Measurements from ENCODE around the gene GALM.
"Not testable (repeated sequence)": the region's sequence is repeated elsewhere in the genome, so short reads cannot be mapped to it uniquely, and the experiment has no call there.

Gene GALM

GRCh38 chr2:38706846-38707345, 41.0 kb downstream of the GALM start:
- Histone ChIP-seq H3K4me1 (ENCODE audit: control insufficient read depth, insufficient read depth, low read length) (0 out of 2 replicates have a peak, but pooled peaks cover 2% of the 10 kb centered on the region), H3K27ac (ENCODE audit: extremely low read depth, low read depth, low read length) (no peak overlapping the region), H3K36me3 (ENCODE audit: control insufficient read depth in 2 of 2, insufficient read depth in 1 of 2, low read length in 2 of 2) (peaks cover 3 to 5% of the 10 kb centered on the region in 2 experiments; a peak in 2 of 3 replicates), H3K4me3 (ENCODE audit: low read depth, low read length) (no peak overlapping the region), H3K9me3 (ENCODE audit: control insufficient read depth, insufficient read depth, low read depth, low read length) (no peaks in the 10 kb centered on the region)
- ChIA-PET POLR2A (interaction anchor here (0.6 kb wide), 1 partner anchor 114 kb away, joined by 6 read pairs; no protein-coding TSS in a partner anchor), CTCF (interaction anchor here (0.6 kb wide), 1 partner anchor 11 kb away, joined by 3 read pairs; no protein-coding TSS in a partner anchor)
- TF ChIP-seq ZNF423 (tag by site-specific recombination; IDR thresholded peaks at IDR 0.05): no peak
- no peak for TF ChIP-seq ZNF169 (tag by site-specific recombination; IDR thresholded peaks at IDR 0.05)

GRCh38 chr2:38708491-38708890, 42.6 kb downstream of the GALM start:
- POLR2A ChIA-PET: interaction anchor here (0.6 kb wide), 1 partner anchor 61 kb away, joined by 3 read pairs; no protein-coding TSS in a partner anchor
- H3K4me1 ChIP-seq (ENCODE audit: control insufficient read depth, insufficient read depth, low read length); H3K27ac ChIP-seq (ENCODE audit: extremely low read depth, low read depth, low read length); H3K4me3 ChIP-seq (ENCODE audit: low read depth, low read length); CTCF ChIA-PET; H3K36me3 ChIP-seq (ENCODE audit: control insufficient read depth in 2 of 2, insufficient read depth in 1 of 2, low read length in 2 of 2); H3K9me3 ChIP-seq (ENCODE audit: control insufficient read depth, insufficient read depth, low read depth, low read length): not testable (repeated sequence)

- no peak overlapping the region for H3K27ac ChIP-seq (ENCODE audit: extremely low read depth, low read depth, low read length)
- H3K9me3 ChIP-seq (ENCODE audit: control insufficient read depth, insufficient read depth, low read depth, low read length): no peaks in the 10 kb centered on the region
- CTCF ChIA-PET: interaction anchor here (0.7 kb wide), 1 partner anchor 32 kb away, joined by 4 read pairs; no protein-coding TSS in a partner anchor
- TF ChIP-seq ZNF416 (tag by site-specific recombination; IDR thresholded peaks at IDR 0.05) (no peak), ZBTB6 (tag by site-specific recombination; IDR thresholded peaks at IDR 0.05) (no peak), SCRT1 (tag by site-specific recombination; IDR thresholded peaks at IDR 0.05; ENCODE audit: borderline replicate concordance) (no peak), ZNF585B (tag by site-specific recombination; IDR thresholded peaks at IDR 0.05) (no peak)
- TF ChIP-seq, protein P1, sequence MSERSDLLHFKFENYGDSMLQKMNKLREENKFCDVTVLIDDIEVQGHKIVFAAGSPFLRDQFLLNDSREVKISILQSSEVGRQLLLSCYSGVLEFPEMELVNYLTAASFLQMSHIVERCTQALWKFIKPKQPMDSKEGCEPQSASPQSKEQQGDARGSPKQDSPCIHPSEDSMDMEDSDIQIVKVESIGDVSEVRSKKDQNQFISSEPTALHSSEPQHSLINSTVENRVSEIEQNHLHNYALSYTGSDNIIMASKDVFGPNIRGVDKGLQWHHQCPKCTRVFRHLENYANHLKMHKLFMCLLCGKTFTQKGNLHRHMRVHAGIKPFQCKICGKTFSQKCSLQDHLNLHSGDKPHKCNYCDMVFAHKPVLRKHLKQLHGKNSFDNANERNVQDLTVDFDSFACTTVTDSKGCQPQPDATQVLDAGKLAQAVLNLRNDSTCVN (tag by site-specific recombination; optimal IDR thresholded peaks at IDR 0.05): no peak
- POLR2A ChIA-PET: interaction anchor here (0.6 kb wide), 1 partner anchor 62 kb away, joined by 3 read pairs; no protein-coding TSS in a partner anchor
- H3K4me3 ChIP-seq (ENCODE audit: low read depth, low read length): no peak overlapping the region
- no peaks in the 10 kb centered on the region for H3K4me1 ChIP-seq (ENCODE audit: control insufficient read depth, insufficient read depth, low read length)
- H3K36me3 ChIP-seq (ENCODE audit: control insufficient read depth in 2 of 2, insufficient read depth in 1 of 2, low read length in 2 of 2): peaks cover 3 to 5% of the 10 kb centered on the region in 2 experiments; a peak in 2 of 3 replicates
These were observed 43.1 kb downstream of the GALM start for GRCh38 chr2:38708900-38709566.

DNA sequence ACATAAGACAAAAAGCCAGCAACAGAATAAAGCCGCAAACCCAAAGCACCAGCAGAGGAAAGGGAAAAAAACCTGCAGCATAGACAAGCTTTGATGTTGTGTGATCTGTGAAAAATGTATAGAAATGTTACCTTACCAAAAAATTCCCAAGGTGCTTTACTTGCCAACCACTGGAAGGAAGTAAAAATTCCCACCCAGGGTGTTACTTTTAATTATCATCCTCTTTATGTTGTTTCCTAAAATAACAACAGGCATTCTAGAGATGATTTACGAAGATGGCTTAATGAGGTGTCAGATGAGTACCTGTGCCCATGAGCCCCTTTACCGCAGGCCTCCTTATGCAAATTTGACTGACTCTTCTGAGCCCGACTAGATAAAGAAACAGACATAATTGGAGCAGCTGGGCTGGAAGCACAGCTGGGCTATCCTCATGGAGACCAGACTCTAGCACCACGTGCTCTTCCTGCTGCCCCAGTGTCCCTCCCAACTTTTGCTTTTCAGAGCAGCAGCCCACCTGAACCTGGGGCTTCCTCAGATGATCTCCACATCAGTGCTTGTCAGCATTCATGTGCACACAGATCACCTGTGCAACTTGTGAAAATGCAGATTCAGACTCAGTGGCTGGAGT, 43.8 kb downstream of the GALM start:
- Histone ChIP-seq H3K4me3 (ENCODE audit: low read depth, low read length) (no peak overlapping the region), H3K9me3 (ENCODE audit: control insufficient read depth, insufficient read depth, low read depth, low read length) (no peaks in the 10 kb centered on the region), H3K27ac (ENCODE audit: extremely low read depth, low read depth, low read length) (no peak overlapping the region), H3K4me1 (ENCODE audit: control insufficient read depth, insufficient read depth, low read length) (no peaks in the 10 kb centered on the region), H3K36me3 (ENCODE audit: control insufficient read depth in 2 of 2, insufficient read depth in 1 of 2, low read length in 2 of 2) (peaks cover 0 to 5% of the 10 kb centered on the region in 2 experiments; a peak in 1 of 3 replicates)
- POLR2A ChIA-PET: no interaction called here
- CTCF ChIA-PET: interaction anchor here (0.7 to 1.0 kb wide), 2 partner anchors 11 to 32 kb away, joined by 3 to 4 read pairs; no protein-coding TSS in a partner anchor
- TF ChIP-seq, protein P2, sequence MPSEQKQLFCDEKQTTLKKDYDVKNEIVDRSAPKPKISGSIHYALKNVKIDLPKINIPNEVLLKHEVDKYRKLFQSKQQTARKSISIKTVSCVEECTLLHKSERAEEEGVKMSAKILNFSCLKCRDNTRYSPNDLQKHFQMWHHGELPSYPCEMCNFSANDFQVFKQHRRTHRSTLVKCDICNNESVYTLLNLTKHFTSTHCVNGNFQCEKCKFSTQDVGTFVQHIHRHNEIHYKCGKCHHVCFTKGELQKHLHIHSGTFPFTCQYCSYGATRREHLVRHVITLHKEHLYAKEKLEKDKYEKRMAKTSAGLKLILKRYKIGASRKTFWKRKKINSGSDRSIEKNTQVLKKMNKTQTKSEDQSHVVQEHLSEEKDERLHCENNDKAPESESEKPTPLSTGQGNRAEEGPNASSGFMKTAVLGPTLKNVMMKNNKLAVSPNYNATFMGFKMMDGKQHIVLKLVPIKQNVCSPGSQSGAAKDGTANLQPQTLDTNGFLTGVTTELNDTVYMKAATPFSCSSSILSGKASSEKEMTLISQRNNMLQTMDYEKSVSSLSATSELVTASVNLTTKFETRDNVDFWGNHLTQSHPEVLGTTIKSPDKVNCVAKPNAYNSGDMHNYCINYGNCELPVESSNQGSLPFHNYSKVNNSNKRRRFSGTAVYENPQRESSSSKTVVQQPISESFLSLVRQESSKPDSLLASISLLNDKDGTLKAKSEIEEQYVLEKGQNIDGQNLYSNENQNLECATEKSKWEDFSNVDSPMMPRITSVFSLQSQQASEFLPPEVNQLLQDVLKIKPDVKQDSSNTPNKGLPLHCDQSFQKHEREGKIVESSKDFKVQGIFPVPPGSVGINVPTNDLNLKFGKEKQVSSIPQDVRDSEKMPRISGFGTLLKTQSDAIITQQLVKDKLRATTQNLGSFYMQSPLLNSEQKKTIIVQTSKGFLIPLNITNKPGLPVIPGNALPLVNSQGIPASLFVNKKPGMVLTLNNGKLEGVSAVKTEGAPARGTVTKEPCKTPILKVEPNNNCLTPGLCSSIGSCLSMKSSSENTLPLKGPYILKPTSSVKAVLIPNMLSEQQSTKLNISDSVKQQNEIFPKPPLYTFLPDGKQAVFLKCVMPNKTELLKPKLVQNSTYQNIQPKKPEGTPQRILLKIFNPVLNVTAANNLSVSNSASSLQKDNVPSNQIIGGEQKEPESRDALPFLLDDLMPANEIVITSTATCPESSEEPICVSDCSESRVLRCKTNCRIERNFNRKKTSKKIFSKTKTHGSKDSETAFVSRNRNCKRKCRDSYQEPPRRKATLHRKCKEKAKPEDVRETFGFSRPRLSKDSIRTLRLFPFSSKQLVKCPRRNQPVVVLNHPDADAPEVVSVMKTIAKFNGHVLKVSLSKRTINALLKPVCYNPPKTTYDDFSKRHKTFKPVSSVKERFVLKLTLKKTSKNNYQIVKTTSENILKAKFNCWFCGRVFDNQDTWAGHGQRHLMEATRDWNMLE (tag by site-specific recombination; conservative IDR thresholded peaks at IDR 0.05; ENCODE audit: low read depth): no peak
- no peak for TF ChIP-seq ZNF544 (tag by site-specific recombination; IDR thresholded peaks at IDR 0.05)
- TF ChIP-seq ZFP69B (tag by site-specific recombination; IDR thresholded peaks at IDR 0.05): no peak
- no peak for TF ChIP-seq PRDM10 (tag by site-specific recombination; IDR thresholded peaks at IDR 0.05)
- TF ChIP-seq ZNF548 (tag by site-specific recombination; IDR thresholded peaks at IDR 0.05): no peak
- TF ChIP-seq ZFP3 (tag by site-specific recombination; IDR thresholded peaks at IDR 0.05; ENCODE audit: low read depth): no peak
- TF ChIP-seq ZNF830 (tag by site-specific recombination; IDR thresholded peaks at IDR 0.05; ENCODE audit: low read depth): no peak
